Measurements from ENCODE around the gene TIGD3.

Gene TIGD3

GRCh38 chr11:65354265-65355012 is at the start of gene TIGD3:
Gene TIGD3, plus strand, starts transcription at chr11:65354751. Its CDS starts 1,058 bp downstream, at chr11:65355809.
- DNase-seq: peak; percentile 68

GRCh38 chr11:65305501-65306268 is 48.9 kb upstream of the TIGD3 start:
- no peak for DNase-seq

GRCh38 chr11:65307298-65308229 is 47.0 kb upstream of the TIGD3 start:
- DNase-seq: no peak

GRCh38 chr11:65308281-65308891 is 46.2 kb upstream of the TIGD3 start:
- no peak for DNase-seq

GRCh38 chr11:65309006-65309405 is 45.5 kb upstream of the TIGD3 start:
- DNase-seq: no peak

GRCh38 chr11:65310215-65310614 is 44.3 kb upstream of the TIGD3 start:
- no peak for DNase-seq

- DNase-seq: no peak
These were observed 43.8 kb upstream of the TIGD3 start for GRCh38 chr11:65310736-65311135.

GRCh38 chr11:65311170-65311678 is 43.3 kb upstream of the TIGD3 start:
- DNase-seq: no peak

- no peak for DNase-seq
These were observed 39.9 kb upstream of the TIGD3 start, which contains the start of gene CDC42EP2 for GRCh38 chr11:65314501-65315203. Gene CDC42EP2, plus strand, starts transcription at chr11:65314866. Its CDS starts 6,033 bp downstream, at chr11:65320899.

- DNase-seq: peak; percentile 68
These were observed 39.2 kb upstream of the TIGD3 start for GRCh38 chr11:65315204-65315865.

GRCh38 chr11:65315866-65316226 is 38.7 kb upstream of the TIGD3 start:
- DNase-seq: no peak

GRCh38 chr11:65316227-65317024 is 38.1 kb upstream of the TIGD3 start:
- DNase-seq: no peak

GRCh38 chr11:65317025-65317786 is 37.3 kb upstream of the TIGD3 start:
- DNase-seq: no peak

GRCh38 chr11:65320386-65321075 is 34.0 kb upstream of the TIGD3 start:
- no peak for DNase-seq

GRCh38 chr11:65321076-65321475 is 33.5 kb upstream of the TIGD3 start:
- no peak for DNase-seq

GRCh38 chr11:65321828-65322485 is 32.6 kb upstream of the TIGD3 start:
- no peak for DNase-seq

- DNase-seq: no peak
These were observed 30.7 kb upstream of the TIGD3 start for GRCh38 chr11:65323813-65324212.

- no peak for DNase-seq
These were observed 29.1 kb upstream of the TIGD3 start for GRCh38 chr11:65325435-65325834.

All from NCI-H1694 (cell line).